DOHH2 (cell line): ENCODE data around the gene GGPS1.

Experiments
- H3F3A ChIP-seq: fragments of 200-600 bp; sonication (generic), shearing (Covaris generic); 2 replicates; pipeline ENCODE4 v1.6.0; 2016; ENCODE audit warnings: antibody characterized with exemption, mild to moderate bottlenecking; ENCODE audit not compliant: control insufficient read depth, insufficient read depth
- H3K27ac ChIP-seq: fragments of 200-600 bp; sonication (generic); 2 replicates; pipeline ENCODE4 v1.5.1; 2014; ENCODE audit warnings: low read depth, mild to moderate bottlenecking, low read length, moderate library complexity
- H3K27me3 ChIP-seq: fragments of 200-600 bp; sonication (generic); 2 replicates; pipeline ENCODE4 v1.6.1; 2014; ENCODE audit warnings: mild to moderate bottlenecking, low read length, mixed read lengths; ENCODE audit not compliant: control insufficient read depth
- H3K36me3 ChIP-seq: fragments of 200-600 bp; sonication (generic); 2 replicates; pipeline ENCODE4 v1.6.1; 2014; ENCODE audit warnings: mild to moderate bottlenecking, low read length, moderate library complexity, mixed read lengths; ENCODE audit not compliant: control insufficient read depth
- H3K4me1 ChIP-seq: fragments of 200-600 bp; sonication (generic); 2 replicates; pipeline ENCODE4 v1.6.1; 2014; ENCODE audit warnings: mild to moderate bottlenecking, low read length, mixed read lengths; ENCODE audit not compliant: control insufficient read depth
- H3K4me2 ChIP-seq: fragments of 200-600 bp; sonication (generic); 2 replicates; pipeline ENCODE4 v1.6.0; 2014; ENCODE audit warnings: mild to moderate bottlenecking, low read length, moderate library complexity
- H3K4me3 ChIP-seq: fragments of 200-600 bp; sonication (generic); 2 replicates; pipeline ENCODE4 v1.5.1; 2014; ENCODE audit warnings: mild to moderate bottlenecking, low read length, mixed read lengths
- H3K79me2 ChIP-seq: fragments of 200-600 bp; sonication (generic); 2 replicates; pipeline ENCODE4 v1.6.1; 2014; ENCODE audit warnings: mild to moderate bottlenecking, low read length, mixed read lengths; ENCODE audit not compliant: control insufficient read depth
- H3K9me2 ChIP-seq: fragments of 200-600 bp; sonication (generic); replicated peaks from 2 replicates; pipeline ENCODE4 v1.6.1; 2014; ENCODE audit warnings: mild to moderate bottlenecking, low read length, mixed read lengths; ENCODE audit not compliant: control insufficient read depth
- H3K9me3 ChIP-seq: fragments of 200-600 bp; sonication (generic); 2 replicates; pipeline ENCODE4 v1.6.1; 2014; ENCODE audit warnings: antibody characterized with exemption, low read length, mixed read lengths; ENCODE audit not compliant: control insufficient read depth, insufficient read depth
- H4K20me1 ChIP-seq: fragments of 200-600 bp; sonication (generic); 2 replicates; pipeline ENCODE4 v1.6.0; 2014; ENCODE audit warnings: low read depth, mild to moderate bottlenecking, antibody characterized with exemption, low read length, moderate library complexity; ENCODE audit not compliant: control insufficient read depth, insufficient read depth
- EZH2phosphoT487 ChIP-seq: fragments of 200-600 bp; sonication (generic); IDR thresholded peaks from 2 replicates; pipeline ENCODE4 v1.6.1; 2017; ENCODE audit warnings: borderline replicate concordance, mild to moderate bottlenecking, antibody characterized with exemption, low read length, moderate library complexity, mixed read lengths
- TF ChIP-seq, protein P1 (sequence below): fragments of 200-600 bp; sonication (generic); IDR thresholded peaks from one replicate; pipeline ENCODE4 v1.5.1; 2014; ENCODE audit warnings: antibody characterized with exemption, mild to moderate bottlenecking, low read depth, low read length; ENCODE audit not compliant: poor library complexity, severe bottlenecking

Gene GGPS1

DNA sequence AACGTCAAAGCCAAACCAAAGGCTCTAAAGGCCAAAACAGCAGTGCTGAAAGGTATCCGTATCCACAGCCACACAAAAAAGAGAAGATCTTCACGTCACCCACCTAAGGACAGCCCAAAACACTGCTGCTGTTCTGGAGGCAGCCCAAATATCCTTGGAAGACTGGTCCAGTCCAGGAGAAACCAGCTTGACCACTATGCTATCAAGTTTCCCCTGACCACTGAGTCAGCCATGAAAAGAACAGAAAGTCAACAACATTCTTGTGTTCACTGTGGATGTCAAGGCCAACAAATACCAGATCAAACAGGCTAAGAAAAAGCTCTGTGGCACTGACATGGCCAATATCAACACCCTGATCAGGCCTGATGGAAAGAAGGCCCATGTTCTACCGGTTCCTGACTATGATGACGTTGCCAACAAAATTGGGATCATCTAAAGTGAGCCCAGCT lies 32.4 kb upstream of the GGPS1 start:
- Histone ChIP-seq H3K4me1 (peaks cover 20% of the 10 kb centered on the region), H3K9me2 (no peaks in the 10 kb centered on the region), H3K79me2 (peaks cover 95% of the 10 kb centered on the region), H3K36me3 (no peaks in the 10 kb centered on the region), H3K4me2 (no peak overlapping the region), H3K27ac (no peak overlapping the region), H3K9me3 (no peaks in the 10 kb centered on the region), H3F3A (0 out of 2 replicates have a peak, but pooled peaks cover 11% of the 10 kb centered on the region), H3K4me3 (no peak overlapping the region), H3K27me3 (no peaks in the 10 kb centered on the region), H4K20me1 (peaks cover 21% of the 10 kb centered on the region)
- no peak for TF ChIP-seq EZH2phosphoT487
- TF ChIP-seq, protein P1, sequence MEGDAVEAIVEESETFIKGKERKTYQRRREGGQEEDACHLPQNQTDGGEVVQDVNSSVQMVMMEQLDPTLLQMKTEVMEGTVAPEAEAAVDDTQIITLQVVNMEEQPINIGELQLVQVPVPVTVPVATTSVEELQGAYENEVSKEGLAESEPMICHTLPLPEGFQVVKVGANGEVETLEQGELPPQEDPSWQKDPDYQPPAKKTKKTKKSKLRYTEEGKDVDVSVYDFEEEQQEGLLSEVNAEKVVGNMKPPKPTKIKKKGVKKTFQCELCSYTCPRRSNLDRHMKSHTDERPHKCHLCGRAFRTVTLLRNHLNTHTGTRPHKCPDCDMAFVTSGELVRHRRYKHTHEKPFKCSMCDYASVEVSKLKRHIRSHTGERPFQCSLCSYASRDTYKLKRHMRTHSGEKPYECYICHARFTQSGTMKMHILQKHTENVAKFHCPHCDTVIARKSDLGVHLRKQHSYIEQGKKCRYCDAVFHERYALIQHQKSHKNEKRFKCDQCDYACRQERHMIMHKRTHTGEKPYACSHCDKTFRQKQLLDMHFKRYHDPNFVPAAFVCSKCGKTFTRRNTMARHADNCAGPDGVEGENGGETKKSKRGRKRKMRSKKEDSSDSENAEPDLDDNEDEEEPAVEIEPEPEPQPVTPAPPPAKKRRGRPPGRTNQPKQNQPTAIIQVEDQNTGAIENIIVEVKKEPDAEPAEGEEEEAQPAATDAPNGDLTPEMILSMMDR, result no peak

DNA sequence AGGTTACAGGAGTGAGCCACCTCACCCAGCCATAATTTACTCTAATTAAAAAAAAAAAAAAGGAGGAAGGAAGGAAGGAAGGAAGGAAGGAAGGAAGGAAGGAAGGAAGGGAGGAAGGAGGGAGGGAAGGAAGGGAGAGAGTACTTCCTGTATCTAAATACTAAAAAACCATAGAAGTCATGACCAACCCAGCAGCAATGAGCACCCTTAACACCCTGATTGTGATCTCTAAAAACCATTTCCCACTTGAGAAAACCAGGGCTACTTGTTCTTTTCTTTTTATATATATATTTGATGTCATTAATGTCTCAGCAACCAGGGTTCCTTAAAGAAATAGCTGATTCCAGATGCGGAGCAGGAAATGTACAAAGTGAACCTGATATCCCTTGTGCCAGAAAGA lies 31.6 kb upstream of the GGPS1 start:
- Histone ChIP-seq H3K4me3 (no peak overlapping the region), H3K9me2 (no peaks in the 10 kb centered on the region), H3F3A (0 out of 2 replicates have a peak, but pooled peaks cover 11% of the 10 kb centered on the region), H3K4me1 (peaks cover 20% of the 10 kb centered on the region), H3K4me2 (no peak overlapping the region), H3K9me3 (no peaks in the 10 kb centered on the region), H3K36me3 (no peaks in the 10 kb centered on the region), H3K27ac (no peak overlapping the region), H3K27me3 (no peaks in the 10 kb centered on the region), H3K79me2 (peaks cover 97% of the 10 kb centered on the region), H4K20me1 (peaks cover 21% of the 10 kb centered on the region)
- TF ChIP-seq, protein P1, result no peak
- no peak for TF ChIP-seq EZH2phosphoT487

DNA sequence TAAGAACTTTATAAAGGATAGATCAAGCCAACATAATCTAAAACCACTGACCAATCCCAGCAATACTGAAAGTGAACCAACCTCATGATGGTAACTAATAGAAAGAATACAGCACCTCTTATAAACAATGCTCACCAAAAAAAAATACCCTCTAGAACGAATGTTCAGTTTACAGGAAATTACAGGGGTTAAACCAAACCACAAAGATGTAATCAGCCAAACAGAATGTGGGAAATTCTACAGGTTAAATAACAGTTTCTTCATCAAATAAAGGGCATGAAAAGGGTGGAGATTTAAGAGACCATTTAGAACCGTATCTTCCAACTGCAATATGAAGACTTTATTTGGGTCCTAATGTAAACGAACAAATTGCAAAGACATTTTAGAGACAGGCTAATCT lies 30.8 kb upstream of the GGPS1 start:
- no peak overlapping the region for H3K27ac ChIP-seq
- no peaks in the 10 kb centered on the region for H3K27me3 ChIP-seq
- H3K9me3 ChIP-seq, result no peaks in the 10 kb centered on the region
- peaks cover 16% of the 10 kb centered on the region; the same call in 1 of the 2 replicates for H4K20me1 ChIP-seq
- H3K36me3 ChIP-seq, result no peaks in the 10 kb centered on the region
- peaks cover 97% of the 10 kb centered on the region for H3K79me2 ChIP-seq
- H3K4me1 ChIP-seq, result peaks cover 23% of the 10 kb centered on the region
- no peak overlapping the region for H3K4me3 ChIP-seq
- no peaks in the 10 kb centered on the region for H3K9me2 ChIP-seq
- peaks cover 11% of the 10 kb centered on the region; the same call in 1 of the 2 replicates for H3F3A ChIP-seq
- TF ChIP-seq, protein P1, result no peak
- TF ChIP-seq EZH2phosphoT487, result no peak
- H3K4me2 ChIP-seq, result no peak overlapping the region
